NCI-H524 (cell line): ENCODE results near the gene RETSAT.
"Not testable (repeated sequence)": the region's sequence is repeated elsewhere in the genome, so short reads cannot be mapped to it uniquely, and the experiment has no call there.

ENCODE experiments used
- DNase-seq, 2 experiments: peaks; one replicate each; lab custom pipeline; 2025; lab: John Stamatoyannopoulos, UW

RETSAT gene

DNA sequence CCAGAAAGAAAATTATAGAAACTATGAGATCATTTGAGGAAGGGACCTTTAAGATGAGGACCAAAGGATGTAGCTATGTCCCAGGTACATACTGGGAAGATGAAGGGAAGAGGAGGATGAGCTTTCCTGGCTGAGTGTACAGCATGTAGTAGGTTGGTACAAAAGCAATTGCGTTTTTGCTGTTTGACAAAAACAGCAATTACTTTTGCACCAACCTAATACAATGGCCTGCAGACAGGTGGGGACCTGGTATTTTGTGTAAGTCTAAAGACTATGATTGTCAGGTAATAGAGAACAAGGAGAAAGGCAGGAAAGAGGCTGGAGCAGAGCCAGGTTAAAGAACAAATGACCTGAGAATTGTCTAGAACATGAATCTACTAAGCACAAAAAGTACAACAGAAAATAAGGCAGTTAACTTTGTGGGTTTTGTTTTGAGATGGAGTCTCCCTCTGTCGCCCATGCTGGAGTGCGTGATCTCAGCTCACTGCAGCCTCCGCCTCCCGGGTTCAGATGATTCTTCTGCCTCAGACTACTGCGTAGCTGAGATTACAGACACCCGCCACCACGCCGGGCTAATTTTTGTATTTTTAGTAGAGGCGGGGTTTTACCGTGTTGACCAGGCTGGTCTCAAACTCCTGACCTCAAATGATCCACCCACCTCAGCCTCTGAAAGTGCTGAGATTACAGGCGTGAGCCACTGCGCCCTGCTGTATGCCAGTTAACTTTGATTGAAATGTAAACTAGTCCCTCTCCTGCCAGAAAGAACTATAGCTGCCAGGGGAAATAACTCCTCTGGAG is 23.3 kb downstream of the RETSAT start:
- no peak for DNase-seq

GRCh38 chr2:85329701-85330100 is 24.6 kb downstream of the RETSAT start:
- not testable (repeated sequence) for DNase-seq

- DNase-seq = no peak
Measured at GRCh38 chr2:85329181-85329651, 25.1 kb downstream of the RETSAT start.

- peak; percentile 72 to 85 for DNase-seq
Measured at GRCh38 chr2:85327822-85328617, 26.3 kb downstream of the RETSAT start, which contains the start of gene TGOLN2. Gene TGOLN2 (minus strand): TSS chr2:85327989. CDS start chr2:85327962, 27 bp downstream.

GRCh38 chr2:85327160-85327821 is 27.0 kb downstream of the RETSAT start:
- DNase-seq = no peak

DNA sequence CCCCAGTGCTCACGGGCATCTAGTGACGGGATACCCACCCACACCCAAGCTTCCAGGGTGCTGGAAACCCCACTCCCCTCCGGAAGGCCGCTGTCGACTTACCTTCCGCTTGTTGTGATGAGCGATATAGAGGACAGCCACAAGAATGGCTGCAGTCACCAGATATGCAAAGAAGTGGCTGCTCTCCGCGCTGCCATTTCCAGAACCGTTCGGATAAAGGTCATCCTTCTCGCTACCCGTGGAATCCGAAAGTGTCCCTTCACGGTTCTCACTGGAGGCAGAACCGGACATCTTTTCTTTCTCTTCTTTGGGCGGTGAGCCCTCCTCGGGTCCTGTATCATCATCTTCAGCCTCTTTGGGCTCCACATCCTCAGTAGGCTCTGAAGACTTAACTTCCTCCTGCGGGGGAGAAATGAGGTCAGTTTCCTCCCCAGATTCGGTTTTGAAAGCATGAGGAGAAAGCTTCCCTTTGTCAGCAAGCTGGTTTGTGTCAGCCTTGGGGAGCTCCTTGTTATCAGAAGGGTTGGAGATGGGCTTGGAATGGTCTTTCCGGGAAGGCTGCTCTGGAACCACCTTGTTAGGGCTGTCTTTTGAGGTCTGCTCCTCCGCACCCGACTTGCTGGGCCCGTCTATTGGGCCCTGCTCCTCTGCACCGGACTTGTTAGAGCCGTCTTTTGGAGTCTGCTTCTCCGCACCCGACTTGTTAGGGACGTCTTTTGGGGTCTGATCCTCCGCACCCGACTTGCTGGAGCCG is 27.7 kb downstream of the RETSAT start:
- no peak for DNase-seq

GRCh38 chr2:85325466-85325811 is 28.9 kb downstream of the RETSAT start:
- no peak for DNase-seq

DNA sequence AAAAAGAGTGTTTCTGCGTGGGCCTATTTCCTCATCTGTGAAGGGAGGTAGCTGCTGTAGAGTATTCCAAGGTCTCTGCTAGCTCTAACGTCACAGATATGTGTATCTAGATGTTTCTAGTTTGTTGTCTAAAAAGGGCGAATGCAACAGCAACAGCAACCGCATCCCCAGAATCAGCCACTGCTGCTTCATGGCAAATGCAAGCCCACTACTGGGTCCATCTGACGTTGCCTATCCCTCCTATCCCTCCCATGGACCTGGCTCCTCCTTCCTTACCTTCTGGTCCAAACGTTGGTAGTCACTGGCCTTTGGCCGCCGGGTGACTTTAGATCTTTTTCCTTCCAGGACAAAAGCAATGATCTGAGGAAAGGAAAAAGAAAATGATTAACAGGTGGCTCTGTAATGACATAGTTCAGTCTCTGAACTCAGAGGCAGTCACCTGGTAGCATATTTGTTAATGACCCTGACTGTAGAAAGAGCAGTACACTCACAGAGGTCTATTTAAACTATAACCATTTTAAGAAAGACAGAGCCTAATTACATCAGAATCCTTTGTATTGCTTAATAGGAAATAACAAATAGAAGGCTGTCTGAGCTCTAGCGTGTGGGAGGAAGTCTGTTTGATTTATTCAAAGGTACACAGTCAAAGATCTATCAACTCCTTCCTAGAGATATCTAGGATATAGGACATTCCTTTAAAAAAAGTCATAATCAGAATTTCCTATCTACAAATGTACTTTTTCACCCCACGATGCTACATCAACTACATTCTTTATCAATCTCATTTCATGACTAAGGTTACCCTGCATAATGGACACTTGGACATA is 29.5 kb downstream of the RETSAT start:
- no peak for DNase-seq

DNA sequence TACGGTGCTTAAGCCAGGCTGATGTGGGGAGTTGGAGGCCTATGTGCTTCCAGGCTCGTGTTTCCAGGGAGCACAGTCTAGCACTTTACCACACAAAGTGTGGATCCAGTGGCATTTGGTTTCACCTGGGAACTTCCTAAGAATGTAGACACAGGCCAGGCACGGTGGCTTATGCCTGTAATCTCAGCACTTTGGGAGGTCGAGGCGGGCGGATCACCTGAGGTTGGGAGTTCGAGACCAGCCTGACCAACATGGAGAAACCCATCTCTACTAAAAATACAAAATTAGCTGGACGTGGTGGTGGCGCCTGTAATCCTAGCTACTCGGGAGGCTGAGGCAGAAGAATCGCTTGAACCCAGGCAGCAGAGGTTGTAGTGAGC is 30.4 kb downstream of the RETSAT start:
- not testable (repeated sequence) for DNase-seq

DNA sequence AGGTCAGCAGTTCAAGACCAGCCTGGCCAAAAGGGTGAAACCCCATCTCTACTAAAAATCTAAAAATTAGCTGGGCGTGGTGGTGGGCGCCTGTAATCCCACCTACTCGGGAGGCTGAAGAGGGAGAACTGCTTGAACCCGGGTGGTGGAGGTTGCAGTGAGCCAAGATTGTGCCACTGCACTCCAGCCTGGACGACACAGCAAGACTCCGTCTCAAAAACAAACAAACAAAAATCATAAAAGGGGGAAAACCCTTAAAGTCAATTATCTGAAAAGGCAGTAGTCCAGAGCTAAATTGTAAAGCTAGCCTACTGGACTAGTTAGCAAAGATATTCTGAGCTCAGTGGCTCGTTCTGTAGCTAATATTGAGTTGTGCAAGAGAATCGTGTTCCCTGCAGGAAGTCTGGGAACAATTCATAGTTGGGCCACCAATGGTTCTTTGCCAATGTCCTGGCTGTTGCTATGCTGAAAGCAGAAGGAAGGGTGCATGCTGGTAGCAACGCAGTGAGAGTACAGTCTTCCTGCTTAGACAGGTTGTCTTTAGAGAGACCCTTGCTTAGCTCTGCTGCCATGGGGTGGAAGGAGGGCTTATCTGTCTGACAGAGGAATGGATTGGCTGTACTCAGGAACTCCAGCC is 30.9 kb downstream of the RETSAT start:
- DNase-seq = no peak

- DNase-seq = no peak
Measured at GRCh38 chr2:85319796-85320195, 34.5 kb downstream of the RETSAT start.

DNA sequence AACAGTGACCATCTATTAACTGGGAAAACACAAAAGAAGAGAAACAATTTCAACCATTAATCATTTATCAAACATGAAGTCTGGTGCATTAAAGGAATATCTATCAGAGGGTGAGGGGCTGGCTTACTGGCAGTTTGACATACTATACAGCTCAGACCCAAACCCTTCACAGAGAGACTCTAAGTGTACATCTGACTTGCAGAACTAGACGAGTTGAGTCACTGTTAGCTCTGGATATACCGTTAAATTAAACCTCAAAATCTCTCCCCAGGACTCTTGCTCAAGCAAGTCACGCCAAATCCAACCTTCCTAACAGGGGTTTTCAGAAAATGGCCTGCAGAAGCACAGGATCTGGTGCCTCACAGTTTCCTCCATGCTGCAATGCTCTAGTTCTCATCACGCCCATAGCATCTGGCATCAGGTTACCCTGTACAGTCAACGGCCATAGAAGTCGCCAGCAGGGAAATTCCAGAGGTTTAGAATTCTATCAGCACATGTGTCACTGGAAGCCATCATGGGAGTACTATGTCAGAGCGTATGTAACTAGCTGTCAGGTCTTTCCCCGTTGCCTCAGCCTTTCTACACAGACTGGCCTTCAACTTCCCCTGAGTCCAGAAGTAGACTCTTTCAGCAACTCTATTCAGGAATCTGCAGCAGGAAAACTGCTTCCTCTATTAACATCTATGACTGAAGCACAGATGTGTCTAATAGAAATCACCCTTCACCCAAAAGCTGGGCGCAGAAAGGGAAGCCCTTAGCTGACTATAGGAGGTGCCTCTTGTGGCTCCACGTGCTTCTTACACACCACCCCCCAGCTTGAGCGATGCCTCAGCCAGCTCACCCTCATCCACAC is 35.9 kb downstream of the RETSAT start:
- no peak for DNase-seq

GRCh38 chr2:85315921-85316320 is 38.4 kb downstream of the RETSAT start:
- DNase-seq = not testable (repeated sequence)

DNA sequence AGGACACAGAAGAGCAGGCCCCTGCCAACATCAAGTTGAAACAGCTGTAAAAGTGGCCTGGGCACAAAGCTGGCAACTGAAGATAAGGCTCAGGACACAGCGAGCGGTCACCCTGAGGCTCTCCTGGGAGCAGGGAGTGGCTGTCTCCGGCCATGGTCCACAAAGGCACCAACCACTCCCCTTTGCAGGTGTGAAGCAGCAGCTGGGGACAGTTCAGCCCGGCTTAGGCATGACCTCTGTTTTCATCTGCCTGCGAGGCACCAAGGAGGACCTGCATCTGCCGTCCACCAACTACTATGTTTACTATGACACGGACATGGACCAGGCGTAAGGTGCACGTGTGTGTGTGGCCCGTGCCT is 39.5 kb downstream of the RETSAT start:
- DNase-seq = no peak

- no peak for DNase-seq
Measured at GRCh38 chr2:85312404-85312803, 41.9 kb downstream of the RETSAT start.

DNA sequence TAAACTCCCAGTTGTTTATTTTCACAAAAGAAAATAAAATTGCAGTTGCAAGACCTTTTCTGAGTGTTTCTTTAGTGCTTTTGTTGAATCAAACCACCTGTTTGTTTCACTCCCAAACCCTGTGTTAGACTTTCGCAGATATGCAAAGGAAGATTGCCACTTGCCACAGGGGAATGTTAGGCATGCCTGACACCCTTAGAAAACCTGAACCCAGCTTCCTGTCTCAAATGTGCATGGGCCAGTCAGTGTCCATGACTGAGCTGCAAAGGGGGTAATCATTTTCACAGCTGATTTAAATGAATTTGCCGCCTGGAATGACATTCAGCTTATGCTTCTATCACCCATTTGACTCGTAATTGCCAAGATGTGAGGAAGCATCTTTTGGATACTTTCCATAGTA is 44.0 kb downstream of the RETSAT start:
- DNase-seq = no peak

- peak in 1 of 2 experiments; percentile 38 for DNase-seq
Measured at GRCh38 chr2:85309699-85310321, 44.5 kb downstream of the RETSAT start.

DNA sequence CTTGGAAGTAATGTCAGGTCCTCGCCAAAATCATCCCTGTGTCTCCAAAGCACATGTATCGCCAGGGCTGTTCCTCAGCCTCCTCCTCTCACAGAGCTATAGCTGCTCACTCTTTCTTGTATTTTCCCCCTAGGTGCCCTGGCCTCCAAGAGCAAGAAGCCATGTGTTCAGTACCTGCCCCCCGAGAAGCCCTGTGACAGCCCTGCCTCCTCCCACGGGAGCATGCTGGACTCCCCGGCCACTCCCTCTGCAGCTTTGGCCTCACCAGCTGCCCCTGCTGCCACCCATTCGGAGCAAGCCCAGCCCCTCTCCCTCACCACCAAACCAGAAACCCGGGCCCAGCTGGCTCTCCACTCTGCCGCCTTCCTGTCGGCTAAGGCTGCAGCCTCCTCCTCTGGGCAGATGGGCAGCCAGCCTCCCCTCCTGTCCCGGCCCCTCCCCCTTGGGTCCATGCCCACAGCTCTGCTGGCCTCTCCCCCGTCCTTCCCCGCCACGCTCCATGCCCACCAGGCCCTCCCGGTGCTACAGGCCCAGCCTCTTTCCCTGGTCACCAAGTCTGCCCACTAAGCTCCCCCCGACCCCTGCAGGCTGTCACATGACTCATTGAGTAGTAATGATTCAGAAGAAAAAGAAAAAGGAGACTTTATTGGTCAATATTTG is 45.3 kb downstream of the RETSAT start:
- DNase-seq = peak; percentile 88 to 94

GRCh38 chr2:85308201-85308600 is 46.1 kb downstream of the RETSAT start:
- DNase-seq = no peak
